ENCODE data around the gene KCNE3. TPM values are rescaled to one million over a fixed set of nuclear protein-coding genes. Genes with fewer than 3 reads are reported as not detected.

KCNE3 gene
- total RNA-seq (2021) (106 and 107 TPM in 2 replicates), Bru-seq, nascent RNA (percentile 95 among the genes with signal in this experiment), BruChase-seq, experiment 1, labeled RNA remaining after a 2-hour chase (percentile 94 among the genes with signal in this experiment), BruChase-seq, experiment 2, labeled RNA remaining after a 6-hour chase (percentile 90 among the genes with signal in this experiment)
- long read RNA-seq, transcript KCNE3-201 (3 exons, 3,143 nt): major isoform, 10 of 39 reads
- long read RNA-seq, partial matches to known transcripts: 4 of 39 reads
- long read RNA-seq, other reads (novel, unspliced or antisense): 23 of 39 reads

GRCh38 chr11:74466916-74467885, at the start of gene KCNE3:
Gene KCNE3 (minus strand): TSS chr11:74467549. CDS start chr11:74457563, 9,986 bp downstream.
- TF ChIP-seq EZH2 (IDR thresholded peaks at IDR 0.05; ENCODE audit: borderline replicate concordance, low read depth, low read length, poor library complexity, severe bottlenecking) (no peak), CTCF (conservative IDR thresholded peaks at IDR 0.05; ENCODE audit: low read depth, low read length) (no peak)
- Histone ChIP-seq H3K27me3 (replicated peaks; ENCODE audit: insufficient read depth, low read depth, low read length, poor library complexity) (no peaks in the 10 kb centered on the region), H3K27ac (ENCODE audit: low read depth, low read length, poor library complexity, severe bottlenecking) (peak within 1 kb of the TSS; percentile 84), H3K4me3 (ENCODE audit: low read depth, low read length, poor library complexity, severe bottlenecking) (peak within 1 kb of the TSS; percentile 58), H3K36me3 (ENCODE audit: insufficient read depth, low read length, poor library complexity, severe bottlenecking) (peaks cover 9% of the 10 kb centered on the region), H3K4me1 (ENCODE audit: insufficient read depth, low read length, poor library complexity, severe bottlenecking) (peaks cover 71% of the 10 kb centered on the region), H3K9me3 (ENCODE audit: low read depth, low read length, poor library complexity, severe bottlenecking) (no peaks in the 10 kb centered on the region)
- intact Hi-C loops (cut with micrococcal nuclease; ENCODE audit: unreplicated experiment): no loop called here
- CTCF ChIA-PET: interaction anchor here (0.5 kb wide), 1 partner anchor 70 kb away, joined by 4 read pairs; no protein-coding TSS in a partner anchor
- no TSS peak for BruUV-seq (replicated peaks)
- POLR2A ChIA-PET (ENCODE audit: low non-redundant PET): interaction anchor here (0.6 to 0.7 kb wide), 2 partner anchors 69 to 127 kb away, joined by 3 read pairs; partner anchors contain the start of gene PGM2L1
- peak; percentile 89 for DNase-seq (ENCODE audit: low spot score)

GRCh38 chr11:74507582-74507981, 40.2 kb upstream of the KCNE3 start:
- Histone ChIP-seq H3K27me3 (replicated peaks; ENCODE audit: insufficient read depth, low read depth, low read length, poor library complexity) (no peaks in the 10 kb centered on the region), H3K4me1 (ENCODE audit: insufficient read depth, low read length, poor library complexity, severe bottlenecking) (no peaks in the 10 kb centered on the region), H3K9me3 (ENCODE audit: low read depth, low read length, poor library complexity, severe bottlenecking) (peaks cover 3% of the 10 kb centered on the region), H3K36me3 (ENCODE audit: insufficient read depth, low read length, poor library complexity, severe bottlenecking) (no peaks in the 10 kb centered on the region), H3K4me3 (ENCODE audit: low read depth, low read length, poor library complexity, severe bottlenecking) (no peak overlapping the region), H3K27ac (ENCODE audit: low read depth, low read length, poor library complexity, severe bottlenecking) (no peak overlapping the region)
- no peak for DNase-seq (ENCODE audit: low spot score)
- intact Hi-C loops (cut with micrococcal nuclease; ENCODE audit: unreplicated experiment): no loop called here
- POLR2A ChIA-PET (ENCODE audit: low non-redundant PET): no interaction called here
- no TSS peak for BruUV-seq (replicated peaks)
- CTCF ChIA-PET: no interaction called here
- TF ChIP-seq CTCF (conservative IDR thresholded peaks at IDR 0.05; ENCODE audit: low read depth, low read length) (no peak), EZH2 (IDR thresholded peaks at IDR 0.05; ENCODE audit: borderline replicate concordance, low read depth, low read length, poor library complexity, severe bottlenecking) (no peak)

DNA sequence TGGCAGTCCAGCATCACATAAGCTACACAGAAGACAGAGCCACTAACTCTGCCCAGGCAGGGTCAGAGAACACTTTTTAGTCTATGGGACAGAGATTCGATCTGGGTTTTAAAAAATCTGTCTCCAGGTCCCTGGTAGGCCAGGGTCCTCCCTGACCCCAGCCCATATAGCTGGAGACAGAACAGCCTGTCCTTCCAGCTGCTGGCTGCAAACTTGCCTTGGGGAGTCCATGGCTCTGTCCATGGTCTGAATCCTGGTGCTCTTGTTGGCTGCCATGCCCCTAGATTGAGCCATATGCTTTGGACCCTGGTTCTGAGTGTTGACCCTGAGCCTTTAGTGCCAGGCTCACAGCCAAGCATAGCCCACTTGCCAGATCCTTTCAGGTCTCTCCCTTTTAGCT, 39.5 kb upstream of the KCNE3 start:
- TF ChIP-seq CTCF (conservative IDR thresholded peaks at IDR 0.05; ENCODE audit: low read depth, low read length) (no peak), EZH2 (IDR thresholded peaks at IDR 0.05; ENCODE audit: borderline replicate concordance, low read depth, low read length, poor library complexity, severe bottlenecking) (no peak)
- CTCF ChIA-PET: no interaction called here
- Histone ChIP-seq H3K9me3 (ENCODE audit: low read depth, low read length, poor library complexity, severe bottlenecking) (peaks cover 11% of the 10 kb centered on the region), H3K4me1 (ENCODE audit: insufficient read depth, low read length, poor library complexity, severe bottlenecking) (no peaks in the 10 kb centered on the region), H3K4me3 (ENCODE audit: low read depth, low read length, poor library complexity, severe bottlenecking) (no peak overlapping the region), H3K27ac (ENCODE audit: low read depth, low read length, poor library complexity, severe bottlenecking) (no peak overlapping the region), H3K36me3 (ENCODE audit: insufficient read depth, low read length, poor library complexity, severe bottlenecking) (no peaks in the 10 kb centered on the region), H3K27me3 (replicated peaks; ENCODE audit: insufficient read depth, low read depth, low read length, poor library complexity) (no peaks in the 10 kb centered on the region)
- POLR2A ChIA-PET (ENCODE audit: low non-redundant PET): no interaction called here
- no peak for DNase-seq (ENCODE audit: low spot score)
- BruUV-seq (replicated peaks): no TSS peak
- intact Hi-C loops (cut with micrococcal nuclease; ENCODE audit: unreplicated experiment): no loop called here
